OCI-LY7 (cell line): ENCODE results near the gene CLEC2L. TPM values are rescaled to one million over a fixed set of nuclear protein-coding genes. Genes with fewer than 3 reads are reported as not detected.

Experiments
- BruUV-seq: library from RNA; stranded (reverse); fragments of 400-500 nt; replicated peaks from 2 replicates; lab custom pipeline; 2021; lab: Mats Ljungman, UMichigan
- CTCF ChIA-PET: fragments of 300-600 bp; sonication (Branson Sonifier 250); formaldehyde crosslinking; loops from one replicate; lab custom pipeline; 2022; ENCODE audit warnings: antibody characterized with exemption; ENCODE audit not compliant: unreplicated experiment; lab: Charles Lee
- POLR2A ChIA-PET: fragments of 300-600 bp; sonication (Branson Sonifier 250); formaldehyde crosslinking; loops from one replicate; lab custom pipeline; 2022; ENCODE audit warnings: antibody characterized with exemption; lab: Charles Lee
- DNase-seq: peaks from one replicate; pipeline ENCODE4 v3.0.0-alpha.2; 2015; ENCODE audit warnings: low spot score
- H2AFZ ChIP-seq: fragments of 200-600 bp; sonication (generic), shearing (Covaris generic); 2 replicates; pipeline ENCODE4 v1.6.1; 2014; ENCODE audit warnings: mild to moderate bottlenecking, antibody characterized with exemption, low read length, moderate library complexity
- H3K27ac ChIP-seq: fragments of 200-600 bp; sonication (generic); 2 replicates; pipeline ENCODE4 v1.5.1; 2014; ENCODE audit warnings: mixed run types, low read depth, mild to moderate bottlenecking, moderate library complexity, low read length, inconsistent platforms; ENCODE audit not compliant: poor library complexity, severe bottlenecking
- H3K36me3 ChIP-seq: fragments of 200-600 bp; sonication (generic); 2 replicates; pipeline ENCODE4 v1.6.1; 2014; ENCODE audit warnings: mild to moderate bottlenecking, antibody characterized with exemption, low read length, moderate library complexity, mixed read lengths; ENCODE audit not compliant: insufficient read depth
- H3K4me1 ChIP-seq: fragments of 200-600 bp; sonication (generic); 2 replicates; pipeline ENCODE4 v1.5.1; 2014; ENCODE audit warnings: mild to moderate bottlenecking, low read length; ENCODE audit not compliant: insufficient read depth, poor library complexity, severe bottlenecking
- H3K4me2 ChIP-seq: fragments of 200-600 bp; sonication (generic); 2 replicates; pipeline ENCODE4 v1.6.1; 2014; ENCODE audit warnings: mild to moderate bottlenecking, low read length
- H3K4me3 ChIP-seq: fragments of 200-600 bp; sonication (generic); 2 replicates; pipeline ENCODE4 v1.5.1; 2014; ENCODE audit warnings: mild to moderate bottlenecking, low read depth, low read length; ENCODE audit not compliant: poor library complexity, severe bottlenecking
- H3K79me2 ChIP-seq: fragments of 200-600 bp; sonication (generic); 2 replicates; pipeline ENCODE4 v1.6.1; 2016; ENCODE audit warnings: low read depth, mild to moderate bottlenecking, low read length, moderate library complexity, mixed read lengths; ENCODE audit not compliant: insufficient read depth
- H3K9me2 ChIP-seq: fragments of 200-600 bp; sonication (generic); 2 replicates; pipeline ENCODE4 v1.6.1; 2016; ENCODE audit warnings: mild to moderate bottlenecking, low read length, mixed read lengths; ENCODE audit not compliant: insufficient read depth
- H3K9me3 ChIP-seq: fragments of 200-600 bp; sonication (generic); 2 replicates; pipeline ENCODE4 v1.6.1; 2014; ENCODE audit warnings: mild to moderate bottlenecking, mixed run types, low read length, mixed read lengths
- H4K20me1 ChIP-seq: fragments of 200-600 bp; sonication (generic); 2 replicates; pipeline ENCODE4 v1.6.1; 2014; ENCODE audit warnings: mild to moderate bottlenecking, antibody characterized with exemption, low read length, moderate library complexity, mixed read lengths; ENCODE audit not compliant: insufficient read depth
- EZH2phosphoT487 ChIP-seq: fragments of 200-600 bp; sonication (generic); IDR thresholded peaks from 2 replicates; pipeline ENCODE4 v1.6.1; 2018; ENCODE audit warnings: low read depth, borderline replicate concordance, mild to moderate bottlenecking, mixed run types, antibody characterized with exemption, low read length, moderate library complexity, mixed read lengths
- intact Hi-C: fragments of 100-400 bp; cut with micrococcal nuclease; formaldehyde crosslinking; loops from one replicate; pipeline ENCODE4 v1.10.0; 2022; ENCODE audit not compliant: unreplicated experiment
- total RNA-seq, 2 experiments: library from RNA; depleted of rRNA in 1 of 2; stranded (reverse); fragments of >200 nt in 1 of 2; shearing (Covaris generic) in 1 of 2; gene quantifications; 2 replicates each; pipeline ENCODE4 v1.2.3, GENCODE V29; 2014 to 2022
- TF ChIP-seq, protein P1 (sequence below): fragments of 200-600 bp; sonication (generic); conservative IDR thresholded peaks from 2 replicates; pipeline ENCODE4 v1.5.1; 2014; ENCODE audit warnings: mild to moderate bottlenecking, antibody characterized with exemption, low read length, moderate library complexity, mixed read lengths

Gene CLEC2L
- total RNA-seq, 2 experiments from 2014 or later: not detected

GRCh38 chr7:139536152-139536551, 12.7 kb downstream of the CLEC2L start:
- no TSS peak for BruUV-seq
- no peaks in the 10 kb centered on the region for H3K79me2 ChIP-seq
- H3K4me1 ChIP-seq: no peaks in the 10 kb centered on the region
- H3K36me3 ChIP-seq: no peaks in the 10 kb centered on the region
- POLR2A ChIA-PET: no interaction called here
- CTCF ChIA-PET: no interaction called here
- H3K4me3 ChIP-seq: no peak overlapping the region
- H3K4me2 ChIP-seq: no peak overlapping the region
- H3K27ac ChIP-seq: no peak overlapping the region
- H3K9me2 ChIP-seq: no peaks in the 10 kb centered on the region
- H2AFZ ChIP-seq: no peak overlapping the region
- intact Hi-C loops: no loop called here
- TF ChIP-seq, protein P1, sequence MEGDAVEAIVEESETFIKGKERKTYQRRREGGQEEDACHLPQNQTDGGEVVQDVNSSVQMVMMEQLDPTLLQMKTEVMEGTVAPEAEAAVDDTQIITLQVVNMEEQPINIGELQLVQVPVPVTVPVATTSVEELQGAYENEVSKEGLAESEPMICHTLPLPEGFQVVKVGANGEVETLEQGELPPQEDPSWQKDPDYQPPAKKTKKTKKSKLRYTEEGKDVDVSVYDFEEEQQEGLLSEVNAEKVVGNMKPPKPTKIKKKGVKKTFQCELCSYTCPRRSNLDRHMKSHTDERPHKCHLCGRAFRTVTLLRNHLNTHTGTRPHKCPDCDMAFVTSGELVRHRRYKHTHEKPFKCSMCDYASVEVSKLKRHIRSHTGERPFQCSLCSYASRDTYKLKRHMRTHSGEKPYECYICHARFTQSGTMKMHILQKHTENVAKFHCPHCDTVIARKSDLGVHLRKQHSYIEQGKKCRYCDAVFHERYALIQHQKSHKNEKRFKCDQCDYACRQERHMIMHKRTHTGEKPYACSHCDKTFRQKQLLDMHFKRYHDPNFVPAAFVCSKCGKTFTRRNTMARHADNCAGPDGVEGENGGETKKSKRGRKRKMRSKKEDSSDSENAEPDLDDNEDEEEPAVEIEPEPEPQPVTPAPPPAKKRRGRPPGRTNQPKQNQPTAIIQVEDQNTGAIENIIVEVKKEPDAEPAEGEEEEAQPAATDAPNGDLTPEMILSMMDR: no peak
- TF ChIP-seq EZH2phosphoT487: no peak
- no peaks in the 10 kb centered on the region for H4K20me1 ChIP-seq
- H3K9me3 ChIP-seq: no peaks in the 10 kb centered on the region
- no peak for DNase-seq

DNA sequence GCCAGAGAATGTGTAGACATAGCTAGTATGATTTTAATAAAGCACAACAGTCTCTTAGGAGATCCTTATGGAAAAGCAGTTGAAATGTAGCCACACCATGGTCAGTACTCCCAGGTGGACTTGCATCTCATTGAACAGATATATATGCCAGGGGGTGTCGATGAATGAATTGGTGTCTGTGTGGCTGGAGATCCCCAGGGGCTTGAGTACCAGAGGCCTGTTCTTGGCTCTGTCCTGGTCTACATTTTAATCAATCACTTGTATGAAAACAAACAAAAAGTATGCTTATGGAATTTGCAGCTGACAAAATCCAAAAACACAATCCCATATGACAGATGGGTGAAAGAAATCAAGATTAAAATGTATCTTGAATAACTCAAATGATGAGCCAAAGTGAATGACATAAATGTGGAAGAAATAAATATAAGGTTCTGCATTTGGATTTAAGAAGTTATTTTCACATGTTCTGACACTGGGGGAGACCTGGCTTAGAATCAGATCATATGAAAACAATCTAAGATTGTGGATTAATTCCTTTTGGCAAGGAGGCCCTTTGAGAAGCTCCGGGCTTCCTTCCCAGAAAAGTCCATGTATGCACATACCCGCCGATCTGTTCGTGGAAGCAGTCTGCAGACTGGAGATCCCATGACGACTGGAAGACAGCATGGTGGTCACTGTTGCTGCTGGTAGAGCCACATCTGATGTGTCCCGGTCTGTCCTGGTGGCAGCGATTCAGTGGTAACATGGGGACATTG, 15.6 kb downstream of the CLEC2L start:
- CTCF ChIA-PET: no interaction called here
- H3K4me3 ChIP-seq: no peak overlapping the region
- no peak overlapping the region for H3K27ac ChIP-seq
- no peaks in the 10 kb centered on the region for H3K36me3 ChIP-seq
- H3K4me2 ChIP-seq: no peak overlapping the region
- intact Hi-C loops: no loop called here
- no peaks in the 10 kb centered on the region for H3K9me2 ChIP-seq
- POLR2A ChIA-PET: no interaction called here
- H3K4me1 ChIP-seq: no peaks in the 10 kb centered on the region
- BruUV-seq: no TSS peak
- no peaks in the 10 kb centered on the region for H3K9me3 ChIP-seq
- no peak for DNase-seq
- TF ChIP-seq EZH2phosphoT487: no peak
- TF ChIP-seq, protein P1: no peak
- H2AFZ ChIP-seq: no peak overlapping the region
- H4K20me1 ChIP-seq: no peaks in the 10 kb centered on the region
- H3K79me2 ChIP-seq: no peaks in the 10 kb centered on the region

GRCh38 chr7:139540203-139540602, 16.7 kb downstream of the CLEC2L start:
- POLR2A ChIA-PET: interaction anchor here (0.8 kb wide), 1 partner anchor 10 kb away, joined by 3 read pairs; no protein-coding TSS in a partner anchor
- no TSS peak for BruUV-seq
- Histone ChIP-seq H3K9me2 (no peaks in the 10 kb centered on the region), H3K4me3 (no peak overlapping the region), H2AFZ (no peak overlapping the region), H3K27ac (no peak overlapping the region), H3K4me2 (no peak overlapping the region), H3K9me3 (no peaks in the 10 kb centered on the region), H3K79me2 (no peaks in the 10 kb centered on the region), H3K4me1 (no peaks in the 10 kb centered on the region), H3K36me3 (no peaks in the 10 kb centered on the region), H4K20me1 (no peaks in the 10 kb centered on the region)
- intact Hi-C loops: no loop called here
- CTCF ChIA-PET: no interaction called here
- no peak for TF ChIP-seq EZH2phosphoT487
- TF ChIP-seq, protein P1: no peak
- no peak for DNase-seq
